ENCODE results near the gene MYOM1.
"Not testable (repeated sequence)": the region's sequence is repeated elsewhere in the genome, so short reads cannot be mapped to it uniquely, and the experiment has no call there.

MYOM1 gene

GRCh38 chr18:3075491-3075890, 144.3 kb downstream of the MYOM1 start:
- DNase-seq, result no peak

- DNase-seq, result no peak
Observed at GRCh38 chr18:3074087-3074486, 145.7 kb downstream of the MYOM1 start.

GRCh38 chr18:3073353-3073752, 146.4 kb downstream of the MYOM1 start:
- not testable (repeated sequence) for DNase-seq

- DNase-seq, result no peak
Observed at GRCh38 chr18:3071676-3072075, 148.1 kb downstream of the MYOM1 start.

GRCh38 chr18:3069671-3070433, 149.9 kb downstream of the MYOM1 start:
- DNase-seq, result no peak

GRCh38 chr18:3067722-3068121, 152.0 kb downstream of the MYOM1 start:
- no peak for DNase-seq

- no peak for DNase-seq
Observed at GRCh38 chr18:3067165-3067661, 152.6 kb downstream of the MYOM1 start.

- no peak for DNase-seq
Observed at GRCh38 chr18:3066341-3067110, 153.2 kb downstream of the MYOM1 start.

- not testable (repeated sequence) for DNase-seq
Observed at GRCh38 chr18:3063766-3064165, 156.0 kb downstream of the MYOM1 start.

GRCh38 chr18:3062798-3063680, 156.7 kb downstream of the MYOM1 start:
- peak; percentile 22 for DNase-seq

- DNase-seq, result no peak
Observed at GRCh38 chr18:3061581-3062312, 158.0 kb downstream of the MYOM1 start.

- DNase-seq, result no peak
Observed at GRCh38 chr18:3060667-3061580, 158.8 kb downstream of the MYOM1 start.

- no peak for DNase-seq
Observed at GRCh38 chr18:3059272-3059671, 160.5 kb downstream of the MYOM1 start.

GRCh38 chr18:3058328-3059191, 161.2 kb downstream of the MYOM1 start:
- no peak for DNase-seq

- DNase-seq, result no peak
Observed at GRCh38 chr18:3057526-3057925, 162.2 kb downstream of the MYOM1 start.

GRCh38 chr18:3056311-3056710, 163.5 kb downstream of the MYOM1 start:
- DNase-seq, result no peak

- DNase-seq, result no peak
Observed at GRCh38 chr18:3055816-3056215, 164.0 kb downstream of the MYOM1 start.

GRCh38 chr18:3055186-3055728, 164.5 kb downstream of the MYOM1 start:
- DNase-seq, result no peak

- no peak for DNase-seq
Observed at GRCh38 chr18:3054780-3055179, 165.0 kb downstream of the MYOM1 start.

- no peak for DNase-seq
Observed at GRCh38 chr18:3054214-3054613, 165.6 kb downstream of the MYOM1 start.
